GM12878 (cell line): ENCODE results near the gene TMEM9B. TPM values are rescaled to one million over a fixed set of nuclear protein-coding genes. Genes with fewer than 3 reads are reported as not detected.

Experiments used
- BHLHE40 ChIP-seq, 2 experiments: fragments of 450-650 bp in 1 of 2; IDR thresholded peaks; 2 replicates each; pipeline ENCODE4 v1.6.1; 2011 to 2017; ENCODE audit warnings: low read depth in 2 of 2, borderline replicate concordance in 1 of 2, improper control_type of control experiment in 1 of 2, low read length in 1 of 2, mild to moderate bottlenecking in 1 of 2
- E2F4 ChIP-seq: IDR thresholded peaks from 2 replicates; pipeline ENCODE4 v1.6.1; 2012; ENCODE audit warnings: low read depth, low read length, improper control_type of control experiment
- MTA3 ChIP-seq: IDR thresholded peaks from 2 replicates; pipeline ENCODE4 v1.6.1; 2012; ENCODE audit warnings: low read length, inconsistent platforms, borderline replicate concordance
- NKRF ChIP-seq: fragments of 450-650 bp; conservative IDR thresholded peaks from 2 replicates; pipeline ENCODE4 v1.6.1; 2017; ENCODE audit warnings: mild to moderate bottlenecking, moderate library complexity
- USF2 ChIP-seq: IDR thresholded peaks from 2 replicates; pipeline ENCODE4 v1.6.1; 2011; ENCODE audit warnings: low read depth, low read length, improper control_type of control experiment, borderline replicate concordance
- ZNF592 ChIP-seq: fragments of 450-650 bp; IDR thresholded peaks from 2 replicates; pipeline ENCODE4 v1.6.1; 2017; ENCODE audit warnings: mild to moderate bottlenecking, moderate library complexity
- polyA plus RNA-seq, 11 experiments: library from polyadenylated mRNA; depleted of rRNA in 4 of 11; unstranded in 6 of 11; stranded (reverse) in 5 of 11; fragments of >200 nt; fragmentation: Nextera tagmentation in 4 of 11; fragmentation: Illumina TruSeq in 1 of 11; extraction: Ambion mirVana in 4 of 11; extraction: Trizol in 1 of 11; gene quantifications; 1 replicate in 1 of 11; 2 replicates in 10 of 11; pipeline versions ENCODE4 v1.2.1 to v1.2.3, GENCODE V29; 2011 to 2016; ENCODE audit warnings: inconsistent platforms in 2 of 11, missing spikeins in 2 of 11, low read depth in 1 of 11
- total RNA-seq, 4 experiments: library from RNA; depleted of rRNA in 3 of 4; stranded (reverse); fragments of >200 nt in 3 of 4; fragmentation: Illumina TruSeq in 1 of 4; extraction: Trizol in 1 of 4; gene quantifications; 2 replicates each; pipeline versions ENCODE4 v1.2.1 to v1.2.3, GENCODE V29; 2013 to 2021

The TMEM9B gene
- total and polyA plus RNA-seq, 10 of the 15 experiments (the other 5 are each of a cell fraction or from before 2014, with no cell fraction given), result 11.5 to 54.0 (median 30.0) TPM

GRCh38 chr11:8925711-8926110 lies 38.5 kb downstream of the TMEM9B start (continued):
- TF ChIP-seq USF2, result no peak
- TF ChIP-seq NKRF, result no peak
- no peak for TF ChIP-seq E2F4
- no peak for TF ChIP-seq MTA3
- TF ChIP-seq ZNF592, result no peak
- TF ChIP-seq BHLHE40 (IDR thresholded peaks at IDR 0.05; ENCODE audit: borderline replicate concordance in 1 of 2, low read depth in 2 of 2, low read length in 1 of 2), result no peak
- TF ChIP-seq, all 136 proteins: peak for 0
